HG03196 (cell line): ENCODE measurements around the gene JPH4.
"Not testable (repeated sequence)": the region's sequence is repeated elsewhere in the genome, so short reads cannot be mapped to it uniquely, and the experiment has no call there.

ENCODE experiments used
- ATAC-seq: cut with Tn5 transposase; IDR thresholded peaks from one replicate; pipeline ENCODE4 v1.9.1; 2021; ENCODE audit not compliant: unreplicated experiment

Gene JPH4

DNA sequence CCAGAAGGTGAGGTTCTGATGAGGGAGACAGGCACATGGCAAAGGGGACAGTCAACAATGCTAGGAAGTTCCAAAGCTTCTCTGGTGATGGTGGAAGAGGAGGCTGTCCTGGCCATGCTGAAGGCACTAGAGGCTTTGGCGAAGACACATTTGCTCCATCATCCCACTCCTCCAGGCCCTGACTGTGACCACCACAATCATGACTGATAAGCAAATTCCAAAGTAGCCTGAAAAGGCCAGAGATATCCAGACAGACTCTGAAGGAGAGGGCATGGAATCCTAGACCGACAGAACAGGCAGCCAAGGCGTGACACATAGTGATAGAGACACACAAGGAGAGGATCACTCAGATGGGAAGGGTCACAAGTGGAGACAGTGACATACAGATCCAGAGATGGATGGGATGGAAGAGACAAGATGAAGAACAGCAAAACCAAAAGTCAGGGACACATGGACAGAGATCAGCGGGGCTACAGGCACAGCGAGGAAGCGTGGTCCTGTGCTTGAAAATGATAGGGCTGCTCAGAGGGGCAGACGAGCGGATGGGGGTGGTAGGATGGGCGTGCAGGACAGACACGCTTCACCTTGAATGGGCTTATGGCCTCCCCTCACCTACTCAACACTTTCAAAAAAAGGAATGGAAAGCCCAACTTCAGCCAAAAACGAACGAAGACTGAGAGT lies 28.3 kb downstream of the JPH4 start:
- no peak for ATAC-seq

DNA sequence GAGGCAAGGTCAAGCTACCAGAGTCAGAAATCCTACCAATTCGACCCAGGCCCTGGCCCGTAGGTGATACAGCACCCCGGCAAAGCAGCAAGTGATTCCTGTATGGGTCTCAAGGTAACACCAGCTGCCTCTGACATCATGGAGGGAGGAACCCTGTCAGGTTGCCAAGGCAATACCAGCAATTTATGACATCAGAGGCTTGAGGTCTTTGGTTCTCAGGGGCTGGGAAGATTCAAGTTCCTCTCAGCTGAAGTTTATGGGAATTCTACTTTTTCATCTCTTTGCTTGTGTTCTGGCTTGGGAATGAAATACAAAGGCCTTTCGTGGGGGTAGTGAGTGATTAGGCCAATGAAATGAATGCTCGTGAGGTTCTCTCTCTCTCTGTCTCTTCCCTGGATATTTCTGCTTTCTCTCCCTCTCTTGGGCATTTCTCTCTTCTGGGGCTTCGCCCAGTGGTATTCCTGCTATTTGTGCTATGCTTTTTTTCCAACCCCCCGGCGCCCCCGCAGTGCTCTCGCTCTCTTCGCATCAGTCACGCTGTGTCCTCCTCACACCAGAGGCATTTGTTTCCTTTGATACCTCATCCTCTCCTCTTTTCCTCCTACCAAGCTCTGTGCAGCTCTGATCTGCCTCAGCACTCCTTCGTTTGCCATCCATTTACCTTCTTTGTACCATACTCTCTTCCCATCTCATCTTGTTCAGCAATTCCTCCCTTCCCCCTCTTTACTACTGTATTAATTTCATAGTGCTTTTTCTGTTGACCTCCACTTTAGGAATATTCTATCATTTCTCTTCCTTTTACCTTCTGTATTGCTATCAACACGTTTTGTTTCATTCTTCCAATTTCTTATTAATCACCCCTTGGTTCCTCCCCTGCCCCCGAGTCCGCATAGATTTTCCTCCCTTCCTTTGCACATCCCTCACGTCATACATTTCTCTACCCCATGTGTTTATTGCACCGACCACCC lies 30.0 kb downstream of the JPH4 start:
- ATAC-seq: no peak

DNA sequence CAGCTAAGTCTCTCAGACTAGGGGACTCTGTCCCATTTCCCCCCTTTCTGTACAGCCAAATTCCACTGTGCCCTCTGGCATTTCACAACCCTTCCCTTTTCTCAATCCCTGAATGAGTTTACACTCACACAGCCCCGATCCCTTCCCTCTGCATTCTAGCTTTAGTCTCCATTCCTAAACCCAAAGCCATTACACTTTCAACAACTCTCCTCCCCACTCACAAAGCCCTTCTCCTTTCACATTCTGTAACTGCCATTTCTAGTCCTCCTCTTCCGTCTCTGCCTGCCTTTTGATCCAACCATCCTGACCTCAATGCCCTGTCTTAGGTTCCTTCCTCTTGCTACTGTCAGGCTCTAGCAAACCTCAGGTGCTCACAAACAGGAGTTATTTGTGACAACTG lies 30.7 kb downstream of the JPH4 start:
- ATAC-seq: no peak

DNA sequence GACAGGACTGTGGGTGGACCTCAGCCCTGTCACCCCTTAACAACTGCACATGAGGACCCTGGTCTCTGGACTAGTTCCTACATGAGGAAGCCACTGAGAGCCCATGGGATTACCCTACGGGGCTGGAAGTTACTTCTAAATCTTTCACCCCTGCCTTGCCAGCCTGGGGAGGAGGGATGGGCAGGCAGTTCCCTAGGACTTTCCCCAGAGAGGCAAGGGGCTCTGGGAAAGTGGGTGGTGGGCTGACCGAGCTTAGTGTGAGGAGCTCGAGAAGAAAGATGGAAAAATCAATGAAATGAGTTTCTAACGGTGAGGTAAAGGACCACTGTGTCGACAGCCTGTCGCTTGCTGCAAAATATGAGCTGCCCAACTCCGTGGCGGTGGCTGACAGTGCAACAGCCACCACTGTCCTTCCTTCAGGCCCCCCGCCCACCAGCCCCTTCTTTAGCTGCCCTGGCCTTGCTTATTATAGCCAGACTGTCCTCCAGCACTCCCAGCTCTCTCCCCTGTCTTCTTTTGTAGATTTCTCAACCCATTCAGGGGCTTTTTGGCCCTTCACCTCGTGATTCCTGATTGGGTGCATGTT lies 32.0 kb downstream of the JPH4 start:
- no peak for ATAC-seq

DNA sequence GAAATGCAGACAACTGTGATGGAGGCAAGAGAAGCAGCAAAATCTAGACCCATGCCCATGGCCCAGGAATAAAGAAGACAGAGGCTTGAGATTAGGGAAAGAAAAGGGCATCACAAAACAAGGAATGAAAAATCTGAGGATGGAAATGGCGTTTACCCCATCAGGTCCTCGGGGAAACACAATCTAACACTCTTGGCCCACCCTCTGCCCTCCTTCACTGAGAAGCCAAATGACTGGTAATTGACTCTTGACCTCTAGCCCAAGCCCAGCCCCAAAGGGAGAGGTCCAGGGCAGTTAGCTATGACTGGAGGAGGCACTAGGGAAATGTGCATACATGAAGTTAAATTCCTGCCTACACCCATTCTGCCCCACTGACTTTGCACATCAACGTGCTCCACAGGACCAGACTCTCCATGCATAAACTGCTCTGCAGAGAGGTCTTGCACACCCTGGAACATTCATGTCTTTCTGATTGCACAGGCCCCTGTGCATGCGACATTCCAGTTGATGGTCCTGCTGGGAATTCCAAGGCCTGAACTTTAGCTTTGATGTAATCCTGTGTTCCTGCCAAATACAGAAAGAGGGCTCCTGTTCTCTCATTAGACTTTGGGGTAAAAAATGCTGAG lies 32.7 kb downstream of the JPH4 start:
- ATAC-seq: no peak

DNA sequence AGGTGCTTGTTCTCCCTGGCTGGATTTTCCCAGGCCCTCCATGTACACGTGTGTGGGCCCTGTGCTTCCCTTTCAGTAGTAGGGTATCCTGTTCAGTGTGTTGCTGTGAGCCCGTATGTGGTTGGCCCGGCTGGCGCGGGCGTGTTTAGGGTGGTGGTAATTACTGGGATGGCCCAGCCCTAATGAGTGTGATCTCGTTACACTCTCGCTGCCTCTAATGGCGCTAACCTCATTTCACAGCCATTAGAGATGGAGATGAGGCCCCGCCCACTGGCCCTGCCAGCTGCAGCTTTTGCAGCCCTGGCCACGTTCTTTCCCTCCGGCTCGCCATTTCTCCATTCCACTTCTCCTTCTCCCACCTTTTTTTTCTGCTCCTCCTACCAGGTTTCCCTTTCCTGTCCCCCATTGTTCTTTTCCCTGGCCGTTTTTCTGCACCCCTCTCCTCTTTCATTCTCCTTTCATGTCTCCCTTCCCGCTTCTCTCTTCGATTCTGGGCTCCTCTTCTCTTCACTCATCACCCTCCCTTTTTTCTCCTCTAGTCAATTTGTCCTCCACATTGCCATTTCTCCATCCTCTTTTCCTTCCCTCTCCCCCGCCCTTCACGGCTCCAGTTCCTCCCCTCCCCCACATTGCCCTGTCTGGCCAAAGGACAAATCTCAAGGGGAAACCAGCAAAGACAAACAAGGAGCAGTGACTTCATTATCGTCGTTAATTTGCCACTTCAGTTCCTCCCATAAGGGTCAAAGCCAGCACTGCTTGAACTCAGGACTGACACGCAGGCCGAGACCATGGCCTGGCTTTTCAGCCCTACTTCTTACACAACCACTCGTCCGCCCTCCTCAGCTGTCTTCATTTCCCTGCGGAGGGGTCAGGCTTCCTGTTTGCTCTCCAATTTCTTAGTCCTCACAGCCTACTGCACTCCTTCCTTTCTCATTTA lies 33.8 kb downstream of the JPH4 start:
- no peak for ATAC-seq

DNA sequence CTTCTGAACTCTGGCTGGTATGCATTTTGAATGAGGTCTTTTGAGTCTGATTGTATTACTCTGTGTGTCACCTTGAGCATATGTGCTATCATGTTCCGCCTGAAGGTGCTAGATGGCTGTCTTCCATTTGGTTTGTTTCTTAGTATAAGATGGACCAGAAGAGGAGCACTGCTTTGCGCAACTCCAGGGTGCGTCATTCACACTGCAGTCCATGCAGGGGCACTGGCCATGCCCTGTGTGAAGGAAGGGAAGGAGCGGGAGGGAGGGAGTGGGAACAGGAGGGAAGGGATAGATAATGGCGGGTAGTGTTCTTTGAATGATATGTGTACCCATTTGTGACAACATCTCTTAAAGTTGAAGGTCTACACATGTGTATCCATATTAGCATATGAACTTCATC lies 35.2 kb downstream of the JPH4 start:
- ATAC-seq: no peak

DNA sequence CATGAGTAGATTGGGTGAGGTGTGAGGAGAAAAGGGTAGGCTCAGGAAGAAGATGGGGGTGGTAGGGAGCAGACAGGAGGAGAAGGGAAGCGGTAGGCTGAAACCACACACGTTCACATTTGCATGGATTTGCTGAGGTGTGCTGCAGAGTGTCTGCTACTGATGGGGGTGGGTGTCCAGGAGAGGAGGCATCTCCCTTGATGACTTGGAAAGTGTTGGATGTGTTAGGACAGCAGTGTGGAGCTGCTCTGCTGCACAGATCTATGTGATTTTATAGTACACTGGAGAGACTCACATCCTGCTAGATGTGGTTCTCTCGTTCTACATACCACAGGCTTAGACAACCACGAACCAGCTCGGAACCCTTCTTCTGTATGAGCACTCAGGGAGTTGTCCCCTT lies 36.3 kb downstream of the JPH4 start:
- no peak for ATAC-seq

DNA sequence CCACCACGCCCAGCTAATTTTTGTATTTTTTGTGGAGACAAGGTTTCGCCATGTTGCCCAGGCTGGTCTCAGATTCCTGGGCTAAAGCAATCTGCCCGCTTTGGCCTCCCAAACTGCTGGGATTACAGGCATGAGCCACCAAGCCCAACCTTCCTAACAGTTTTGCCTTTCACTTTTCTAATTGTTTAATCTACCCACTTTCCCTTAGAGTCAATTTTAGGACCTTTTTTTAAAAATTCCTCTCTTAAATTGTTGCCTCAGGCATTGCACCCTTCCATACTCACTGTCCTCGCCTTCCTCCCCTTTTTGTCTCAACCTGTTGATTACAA lies 38.5 kb downstream of the JPH4 start:
- no peak for ATAC-seq

DNA sequence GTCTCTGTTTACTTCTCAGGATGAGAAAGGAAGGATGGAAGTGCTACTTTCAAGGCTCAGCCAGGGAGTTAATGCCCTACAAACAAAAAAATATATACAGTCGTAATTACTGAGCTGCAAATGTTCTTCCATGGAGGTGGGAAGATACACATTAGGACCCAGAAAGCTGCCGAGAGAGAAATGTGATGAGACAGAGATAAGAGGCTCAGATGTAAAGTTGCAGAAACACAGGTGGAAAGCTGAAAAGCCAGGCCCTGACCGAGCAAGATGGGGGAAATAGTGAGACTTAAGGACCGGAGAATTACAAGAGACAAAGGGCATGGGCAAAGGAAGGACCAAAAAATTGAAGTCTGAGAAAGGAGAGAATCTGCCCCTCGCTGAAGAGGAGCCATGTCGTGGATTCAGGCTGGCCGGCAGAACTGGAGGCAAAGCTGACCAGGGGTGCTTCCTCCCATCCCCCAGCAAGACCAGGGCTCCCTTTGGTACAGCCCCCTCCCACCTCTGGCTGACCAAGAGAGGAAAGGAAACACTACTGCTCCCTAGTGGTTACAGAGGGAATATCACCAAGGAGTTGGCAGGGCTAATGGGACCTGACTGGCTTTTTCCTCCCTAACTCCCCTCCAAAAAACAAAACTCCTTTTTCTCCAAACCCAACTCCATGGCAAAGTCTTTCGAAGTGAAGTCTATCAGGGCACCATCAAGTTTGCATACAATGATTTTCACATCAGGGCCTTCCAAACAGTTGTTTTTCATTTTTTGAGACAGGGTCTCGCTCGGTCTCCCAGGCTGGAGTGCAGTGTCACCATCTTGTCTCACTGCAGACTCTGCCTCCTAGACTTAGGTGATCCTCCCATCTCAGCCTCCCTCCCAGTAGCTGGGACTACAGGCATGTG lies 39.1 kb downstream of the JPH4 start:
- no peak for ATAC-seq

DNA sequence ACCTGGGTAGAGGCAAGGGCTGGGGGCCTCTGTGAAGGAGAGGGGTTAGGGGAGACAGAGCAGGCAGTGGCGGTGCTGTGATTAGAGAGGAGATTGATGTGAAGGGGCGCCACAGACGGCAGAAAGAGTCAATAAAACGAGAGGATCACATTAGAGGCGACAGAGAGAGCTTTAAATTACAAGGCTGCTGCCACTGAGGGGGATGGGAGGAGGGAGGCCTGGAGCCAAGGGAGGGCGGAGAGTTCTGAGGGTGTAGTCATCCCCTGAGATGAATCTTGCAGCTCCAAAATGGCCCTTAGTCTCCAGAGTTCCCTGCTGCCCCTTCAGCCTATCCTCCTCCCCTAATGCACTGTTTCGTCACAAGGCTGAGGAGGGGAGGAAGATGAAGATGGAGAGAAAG lies 39.8 kb downstream of the JPH4 start:
- ATAC-seq: no peak

DNA sequence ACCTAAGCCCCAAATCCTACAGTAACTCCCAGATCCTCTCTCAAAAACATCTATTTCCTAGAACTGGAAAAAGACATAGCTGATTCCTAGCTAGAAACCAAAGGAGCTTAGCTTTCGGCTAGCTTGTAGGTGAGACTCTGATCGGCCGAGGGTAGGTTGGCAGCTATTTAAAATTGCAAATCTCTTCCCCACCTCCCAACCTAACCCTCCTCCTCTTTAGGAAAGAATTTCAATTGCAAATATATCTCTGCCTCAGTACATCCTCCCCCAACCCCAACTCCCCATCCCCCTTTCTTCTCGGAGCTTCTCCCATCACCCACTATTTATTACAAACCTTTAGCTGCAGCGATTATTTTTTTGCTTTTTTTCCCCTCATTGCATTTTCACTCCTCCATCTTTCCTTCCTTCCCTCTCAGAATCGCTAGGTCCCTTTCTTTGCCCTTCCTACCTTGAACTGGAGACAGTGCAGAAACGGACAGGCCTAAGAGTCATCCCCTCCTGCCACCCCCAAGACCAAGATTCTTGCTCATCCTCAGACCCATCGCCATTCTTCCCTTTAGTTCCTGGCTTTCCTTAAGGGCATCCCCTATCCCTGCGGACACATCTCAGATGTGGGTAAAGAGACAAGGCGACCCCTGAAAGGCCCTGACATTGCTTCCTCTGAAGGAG lies 40.4 kb downstream of the JPH4 start:
- ATAC-seq: no peak

DNA sequence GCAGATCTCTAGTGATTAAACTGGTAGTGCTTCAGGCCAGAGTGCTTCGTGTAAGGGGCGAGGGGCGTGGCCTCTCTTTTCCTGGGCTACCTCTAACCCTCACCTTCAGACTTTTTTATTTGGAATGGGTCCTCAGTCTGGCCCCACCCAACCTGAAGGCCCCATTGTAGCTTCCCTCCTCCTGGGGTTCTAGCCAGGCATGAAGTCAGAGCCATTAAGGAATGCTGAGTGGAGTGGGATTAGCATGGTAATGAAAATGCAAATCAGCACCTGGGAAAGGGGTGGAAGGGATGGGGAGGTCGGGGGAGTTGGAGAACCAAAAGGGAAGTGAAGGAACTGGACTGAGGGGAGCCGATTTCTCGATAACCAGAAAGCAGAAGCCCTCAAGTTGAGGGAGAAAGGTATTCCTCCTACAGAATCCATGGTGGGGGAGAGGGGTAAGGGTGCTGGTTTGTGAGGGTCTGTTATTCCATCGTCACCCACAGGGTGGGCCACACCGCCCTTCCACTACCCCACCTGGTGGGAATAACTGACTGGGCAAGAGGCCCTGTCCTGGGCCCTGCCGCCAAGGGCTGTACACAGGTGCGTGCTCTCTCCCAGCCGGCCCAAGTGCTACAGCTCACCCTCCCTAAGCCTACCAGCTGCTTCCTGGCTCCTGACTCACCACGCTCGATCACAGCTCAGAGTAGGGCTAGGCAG lies 41.1 kb downstream of the JPH4 start:
- ATAC-seq: no peak

DNA sequence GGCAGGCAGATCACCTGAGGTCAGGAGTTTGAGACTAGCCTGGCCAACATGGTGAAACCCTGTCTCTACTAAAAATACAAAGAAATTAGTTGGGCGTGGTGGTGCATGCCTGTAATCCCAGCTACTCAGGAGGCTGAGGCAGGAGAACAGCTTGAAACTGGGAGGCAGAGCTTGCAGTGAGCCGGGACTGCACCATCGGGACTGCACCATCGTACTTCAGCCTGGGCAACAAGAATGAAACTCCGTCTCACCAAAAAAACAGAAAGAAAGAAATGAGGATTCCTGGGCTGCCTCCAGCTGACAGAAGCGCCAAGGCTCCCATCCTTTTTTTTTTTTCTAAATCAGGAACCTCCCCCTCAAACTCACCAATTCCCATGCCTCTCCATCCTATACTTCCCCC lies 41.7 kb downstream of the JPH4 start:
- not testable (repeated sequence) for ATAC-seq

DNA sequence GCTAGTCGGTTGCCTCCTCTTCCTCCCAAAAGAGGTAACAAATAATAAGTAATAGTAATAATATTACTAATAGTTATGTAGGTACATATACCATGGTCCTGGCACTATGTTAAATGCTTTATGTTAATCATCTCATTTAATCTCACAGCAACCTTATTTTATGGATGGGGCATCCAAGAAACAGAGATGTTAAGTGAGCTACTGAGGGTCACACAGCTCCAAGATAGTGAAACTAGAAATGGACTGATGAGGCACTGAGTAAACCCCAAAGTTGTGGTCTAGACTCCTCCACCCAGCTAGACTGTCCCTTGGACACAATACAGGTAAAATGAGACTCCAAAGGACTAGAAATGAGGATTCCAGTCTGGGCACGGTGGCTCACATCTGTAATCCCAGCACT lies 42.1 kb downstream of the JPH4 start:
- ATAC-seq: no peak

DNA sequence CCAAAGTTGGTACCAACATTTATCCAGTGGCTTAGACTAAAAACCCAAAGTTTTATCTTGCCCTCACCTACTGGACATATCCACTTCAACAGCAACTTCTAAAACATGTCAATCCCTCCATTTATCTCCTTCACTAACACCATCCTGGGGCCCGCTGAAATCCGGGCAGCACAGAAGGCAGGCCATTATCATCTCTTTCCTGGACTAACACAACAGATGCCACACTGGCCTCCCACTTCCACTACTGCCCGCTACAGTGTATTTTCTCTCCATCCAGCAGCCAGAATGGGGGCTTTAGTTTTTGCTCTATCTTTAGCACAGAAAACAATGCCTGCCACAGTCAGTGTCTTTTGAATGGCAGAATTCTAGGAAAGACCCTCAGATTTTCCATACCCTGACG lies 42.6 kb downstream of the JPH4 start:
- no peak for ATAC-seq

DNA sequence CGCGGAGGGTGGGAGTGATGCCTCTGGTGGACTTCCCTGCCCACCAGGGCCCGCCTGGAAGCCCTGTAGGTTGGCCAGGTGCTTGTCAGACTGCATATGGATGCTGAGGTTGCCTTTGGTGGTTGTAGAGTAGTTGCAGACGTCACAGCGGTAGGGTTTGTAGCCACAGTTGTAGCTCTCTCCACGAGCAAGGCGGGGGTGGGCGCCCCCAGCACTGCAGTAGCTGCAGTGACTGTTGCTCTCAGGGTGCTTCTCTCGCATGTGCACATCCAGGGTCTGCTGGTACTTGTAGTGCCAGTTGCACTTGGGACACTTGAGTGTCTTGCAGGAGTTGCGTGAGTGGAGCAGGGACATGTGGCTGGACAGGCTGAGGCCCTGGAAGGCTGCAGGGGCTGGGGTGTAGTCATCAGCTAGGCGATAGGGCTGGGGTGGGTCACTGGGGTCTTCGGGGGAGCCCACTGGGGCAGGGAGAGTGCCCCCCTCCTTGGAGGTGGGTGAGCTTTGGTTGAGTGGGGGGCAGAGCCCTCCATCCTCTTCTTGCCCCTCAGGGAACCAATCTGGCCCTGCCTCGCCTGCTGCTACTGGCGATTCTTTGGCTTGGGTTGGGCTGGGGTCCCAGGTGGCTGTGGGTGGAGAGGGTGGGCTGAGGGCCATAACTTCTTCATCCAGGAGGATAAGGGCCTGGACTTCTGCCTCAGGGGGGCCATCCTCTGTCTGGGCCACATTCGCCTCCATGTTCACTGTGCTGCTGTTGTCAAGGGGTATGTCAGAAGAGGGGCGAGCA lies 44.7 kb downstream of the JPH4 start:
- ATAC-seq: no peak

DNA sequence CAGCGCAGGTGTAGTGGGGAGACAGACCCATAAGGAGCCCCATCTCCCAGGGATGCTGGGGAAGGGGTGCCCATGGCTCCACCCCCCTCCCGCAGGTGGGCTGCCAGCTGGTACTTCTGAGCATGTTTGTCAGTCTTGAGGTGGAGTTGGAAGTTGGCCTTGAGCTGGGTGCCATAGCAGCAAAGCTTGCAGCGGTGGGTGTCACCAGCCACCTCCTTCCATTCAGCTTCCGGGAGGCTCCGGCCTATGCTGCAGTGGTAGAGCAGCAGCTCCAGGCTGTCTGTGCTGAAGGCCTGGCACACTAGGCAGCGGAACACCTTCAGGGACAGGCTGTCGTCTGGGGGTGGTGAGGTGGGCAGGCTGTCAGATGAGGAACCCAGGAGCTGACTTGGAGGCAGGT lies 45.9 kb downstream of the JPH4 start:
- no peak for ATAC-seq
